COLO668 (cell line): Measurements from ENCODE around the gene FOSL1.
A peak's percentile ranks its signal among the peaks of the same experiment; 100 is the strongest.

Source experiments
- DNase-seq: peaks from one replicate; lab custom pipeline; 2025; ENCODE audit not compliant: unreplicated experiment; lab: John Stamatoyannopoulos, UW

FOSL1 gene

DNA sequence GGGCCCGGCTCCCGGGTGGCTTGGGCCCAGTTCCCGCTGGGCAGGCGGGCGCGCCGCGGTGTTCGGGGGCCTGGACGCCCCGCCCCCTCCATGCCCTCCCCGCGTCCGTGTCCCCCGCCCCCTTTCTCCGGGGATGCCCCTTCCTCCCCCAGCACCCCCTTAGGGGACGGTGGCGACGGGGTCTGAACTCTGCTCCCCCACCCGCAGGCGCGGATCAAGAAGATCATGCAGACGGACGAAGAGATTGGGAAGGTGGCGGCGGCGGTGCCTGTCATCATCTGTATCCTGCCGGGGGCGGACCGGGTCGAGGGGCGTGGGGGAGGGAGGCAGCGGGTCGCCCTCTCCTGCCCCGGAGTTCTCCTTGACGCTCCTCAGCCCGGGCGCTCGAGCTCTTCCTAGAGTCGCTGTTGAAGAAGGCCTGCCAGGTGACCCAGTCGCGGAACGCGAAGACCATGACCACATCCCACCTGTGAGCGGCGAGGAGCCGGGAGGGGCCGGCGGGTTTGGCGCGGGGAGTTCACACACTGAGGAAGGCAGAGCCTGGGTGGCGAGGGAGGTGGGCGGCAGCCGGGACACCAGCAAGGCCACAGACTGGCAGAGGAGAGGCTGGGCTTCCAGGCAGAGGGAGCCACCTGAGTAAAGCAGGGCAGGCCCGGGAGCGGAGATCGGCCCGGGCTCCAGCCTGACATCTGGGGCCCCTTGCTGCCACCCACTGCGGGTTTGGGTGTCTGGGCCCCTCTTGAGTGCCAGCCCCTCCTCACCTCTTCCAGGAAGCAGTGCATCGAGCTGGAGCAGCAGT lies 19.6 kb upstream of the FOSL1 start:
- peak; percentile 49 for DNase-seq

DNA sequence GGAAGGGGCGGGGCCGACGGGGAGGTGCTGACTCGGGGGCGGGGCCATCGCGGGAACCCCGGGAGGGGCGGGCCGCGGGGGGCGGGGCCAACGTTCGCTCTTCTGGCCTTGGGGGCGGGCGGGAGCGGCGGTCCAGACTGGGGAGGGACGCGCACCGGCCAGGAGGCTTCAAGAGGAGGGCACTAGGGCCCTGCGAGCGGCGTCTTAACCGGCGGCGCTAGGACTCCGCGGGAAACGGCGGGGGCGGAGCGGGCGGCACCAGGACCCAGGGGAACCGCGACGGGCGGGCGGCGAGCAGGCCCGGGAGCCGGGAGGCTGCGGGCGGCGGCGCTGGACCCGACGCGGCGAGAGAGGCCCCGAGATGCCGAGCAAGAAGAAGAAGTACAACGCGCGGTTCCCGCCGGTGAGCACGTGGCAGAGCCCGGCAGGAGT lies 19.0 kb upstream of the FOSL1 start, which contains the start of gene DRAP1:
Gene DRAP1, plus strand, starts transcription at position 286 of the 432 bp plus-strand sequence. Its CDS starts 76 bp downstream, at position 362.
- DNase-seq: peak; percentile 99

DNA sequence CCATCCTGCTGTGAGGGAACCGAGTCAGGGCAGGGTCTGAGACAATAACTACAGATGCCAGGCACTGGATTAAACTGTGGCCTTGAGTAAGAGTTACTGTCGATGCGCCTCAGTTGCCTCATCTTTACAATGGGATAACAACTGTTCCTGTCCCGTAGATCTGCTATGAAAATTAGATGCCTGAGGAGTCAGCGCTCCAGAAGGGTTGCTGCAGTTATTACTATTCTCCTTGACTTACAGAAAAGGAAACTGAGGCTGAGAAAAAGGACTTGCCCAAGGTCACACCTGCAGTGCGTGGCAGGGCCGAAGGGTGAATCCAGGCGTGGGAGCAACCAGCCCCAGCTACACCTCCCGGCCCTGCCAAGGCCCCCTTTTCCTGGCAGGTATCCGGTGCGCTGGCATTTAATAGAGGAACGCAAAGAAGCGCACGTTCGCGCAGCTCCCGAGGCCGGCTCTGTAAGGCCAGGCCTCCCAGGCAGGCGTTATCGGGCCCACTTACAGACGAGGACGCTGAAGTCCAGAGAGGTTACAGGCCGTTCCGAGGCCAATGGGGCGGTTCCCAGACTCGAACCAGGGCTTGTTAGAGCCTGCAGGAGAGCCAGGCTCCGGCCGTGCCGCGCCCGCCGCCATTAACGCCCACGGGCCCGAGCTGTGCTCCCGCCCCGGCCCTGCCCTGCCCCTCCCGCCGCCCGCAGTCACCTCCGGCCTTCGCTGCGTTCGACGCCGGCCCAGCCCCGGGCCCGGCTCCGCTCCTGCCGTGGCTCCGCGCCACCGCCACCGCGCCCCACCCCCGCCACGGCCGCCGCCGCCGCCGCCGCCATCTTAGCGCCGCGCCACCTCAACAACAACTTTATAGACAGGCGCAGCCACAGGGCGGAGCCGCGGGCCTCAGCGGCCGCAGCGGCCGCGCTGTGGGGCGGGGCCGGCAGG lies 18.3 kb upstream of the FOSL1 start, which contains the start of gene C11orf68:
Gene C11orf68, minus strand, starts transcription at position 852 of the 930 bp plus-strand sequence. Its CDS starts 31 bp downstream, at position 821.
- peak; percentile 61 for DNase-seq

DNA sequence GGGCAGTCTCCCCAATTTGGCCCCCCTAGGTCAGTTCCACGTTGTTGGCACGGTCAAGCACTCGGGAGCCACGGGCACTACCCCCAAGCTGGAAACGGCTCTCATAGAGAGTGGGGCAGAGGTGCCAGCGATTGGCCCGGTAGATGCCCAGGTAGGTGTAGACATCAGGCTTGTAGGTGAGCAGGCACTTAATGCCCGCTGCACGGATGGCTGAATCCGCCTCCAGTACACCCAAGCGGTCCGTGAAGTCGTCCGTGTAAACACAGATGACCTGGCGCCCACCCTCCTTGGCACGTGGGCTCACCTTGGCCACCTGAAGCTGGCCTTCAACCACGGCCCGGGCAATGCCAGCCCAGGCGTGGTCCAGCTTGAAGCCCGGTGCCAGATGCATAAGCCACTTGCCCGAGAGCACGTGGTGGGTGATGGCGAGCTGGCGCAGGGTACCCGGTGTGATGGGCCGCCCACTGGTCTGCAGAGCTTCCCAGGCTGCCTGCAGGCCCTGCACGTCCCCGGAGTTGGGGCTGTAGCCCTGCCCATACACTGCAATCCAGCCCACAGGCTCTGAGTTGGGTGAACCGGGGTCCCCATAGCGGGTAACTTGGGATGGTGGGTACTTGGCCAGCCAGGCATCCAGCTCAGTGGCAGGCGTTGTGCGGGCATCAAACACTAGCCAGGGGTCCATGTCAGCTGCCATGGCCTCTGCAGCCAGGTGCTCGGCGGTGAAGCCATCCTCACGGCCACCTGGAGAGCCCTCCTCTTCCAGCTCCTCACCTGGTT lies 17.4 kb upstream of the FOSL1 start:
- no peak for DNase-seq

DNA sequence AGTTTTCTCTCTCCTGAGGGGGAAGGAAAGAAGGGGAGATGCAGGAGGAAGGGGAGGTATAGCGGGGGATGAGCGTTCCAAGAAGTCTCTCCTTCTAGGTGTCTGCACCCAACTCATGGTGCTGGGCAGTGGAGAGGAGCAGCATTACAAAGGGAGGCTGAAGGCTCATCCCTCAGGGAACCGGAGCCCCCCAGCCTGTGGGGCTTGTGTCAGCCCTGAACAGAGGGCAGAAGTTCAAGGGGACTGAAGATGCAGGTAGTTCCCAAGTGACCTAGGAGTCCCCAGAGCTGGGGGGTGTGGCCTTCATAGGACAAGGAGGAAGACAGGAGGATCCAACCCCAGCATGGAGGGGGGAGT lies 16.9 kb upstream of the FOSL1 start:
- no peak for DNase-seq

DNA sequence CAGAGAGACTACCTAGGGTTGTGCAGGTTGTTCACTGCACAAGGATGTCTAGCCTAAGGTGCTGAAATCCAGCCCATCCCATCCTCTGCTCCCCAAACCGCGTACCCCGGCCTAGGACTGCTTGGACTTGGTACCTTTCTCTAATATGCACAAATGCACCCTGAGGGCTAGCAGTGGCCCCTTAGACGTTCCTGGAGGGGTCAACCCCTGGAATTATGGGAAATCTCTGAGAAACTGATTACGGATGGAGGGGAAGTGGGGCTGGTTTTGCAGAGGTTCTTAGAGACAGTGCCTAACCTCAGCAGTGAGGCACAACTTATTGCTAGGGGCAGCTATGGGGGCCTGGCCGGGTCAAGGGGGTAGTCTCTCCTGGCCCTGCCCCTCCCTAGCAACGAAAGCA lies 16.2 kb upstream of the FOSL1 start:
- DNase-seq: no peak

DNA sequence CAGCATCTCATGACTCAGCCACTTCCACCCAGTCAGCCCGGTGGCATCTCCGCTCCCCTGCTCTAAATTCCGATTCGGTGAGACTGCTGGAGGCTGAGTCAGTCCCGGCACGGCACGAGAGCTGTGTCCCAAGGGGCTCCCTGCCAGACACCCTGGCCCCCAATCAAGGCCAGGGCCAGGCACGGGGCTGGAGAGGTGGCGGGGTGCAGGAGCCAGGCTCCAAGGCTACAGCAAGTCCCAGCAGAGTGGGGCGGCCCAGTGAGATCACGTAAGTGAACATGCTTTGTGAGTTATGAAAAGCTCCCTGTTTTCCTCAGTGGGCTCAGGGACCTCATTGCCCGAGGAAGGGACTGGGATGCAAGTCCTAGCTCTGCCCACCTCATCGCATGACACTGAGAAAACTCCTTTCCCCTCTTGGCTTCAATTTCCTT lies 15.6 kb upstream of the FOSL1 start:
- DNase-seq: no peak

DNA sequence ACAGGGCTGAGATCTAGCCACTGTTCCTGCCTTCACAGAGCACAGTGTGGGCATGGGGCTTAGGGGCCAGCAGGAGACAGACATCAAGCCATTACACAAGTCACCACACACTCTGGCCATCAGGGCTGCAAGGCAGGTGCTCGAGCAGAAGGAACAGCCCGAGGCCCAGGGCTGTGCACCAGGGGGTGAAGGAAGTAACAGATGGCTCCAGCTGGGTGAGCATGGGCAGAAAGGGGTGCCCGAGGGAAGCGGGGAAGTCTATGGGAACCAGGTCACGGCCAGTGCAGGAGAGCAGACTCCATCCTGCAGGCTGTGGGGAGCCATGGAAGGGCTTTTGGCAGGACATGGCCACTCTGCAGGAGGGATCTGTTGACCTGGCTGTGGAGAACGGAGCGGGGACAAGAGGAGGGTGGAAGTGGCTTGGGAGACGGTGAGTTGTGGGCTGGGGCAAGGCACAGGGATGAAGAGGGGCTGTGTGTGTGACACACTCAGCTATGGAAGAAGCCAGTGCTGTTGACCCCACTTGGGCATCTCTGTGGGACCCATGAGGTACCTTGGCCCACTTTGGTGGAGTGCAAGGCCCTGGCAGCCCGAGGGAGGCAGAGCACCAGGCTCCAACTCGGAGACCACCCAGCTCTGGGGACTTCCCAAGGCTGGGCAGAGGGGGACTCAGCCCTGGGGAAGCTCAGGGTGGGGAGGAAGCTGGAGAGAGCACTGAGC lies 15.1 kb upstream of the FOSL1 start:
- DNase-seq: no peak

DNA sequence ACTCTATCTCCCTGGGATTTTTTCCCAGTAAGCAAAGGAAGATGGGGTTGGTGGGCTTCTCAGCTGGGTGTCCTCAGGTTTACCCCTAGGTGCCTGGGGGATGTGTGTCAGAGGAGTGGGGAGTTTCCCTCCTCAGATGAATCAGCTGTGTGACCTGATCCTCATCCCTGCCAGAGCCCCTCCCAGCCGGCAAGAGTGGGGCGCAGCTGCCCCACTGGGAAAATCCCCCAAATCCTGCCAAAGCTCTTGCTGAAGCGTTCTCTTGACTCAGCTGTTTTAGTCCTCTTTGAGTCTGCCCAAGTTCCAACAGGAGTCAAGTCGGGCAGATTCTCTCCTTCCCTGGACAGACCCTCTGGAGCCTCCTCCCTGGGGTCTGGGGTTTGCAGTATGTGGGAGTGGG lies 12.7 kb upstream of the FOSL1 start:
- DNase-seq: no peak

DNA sequence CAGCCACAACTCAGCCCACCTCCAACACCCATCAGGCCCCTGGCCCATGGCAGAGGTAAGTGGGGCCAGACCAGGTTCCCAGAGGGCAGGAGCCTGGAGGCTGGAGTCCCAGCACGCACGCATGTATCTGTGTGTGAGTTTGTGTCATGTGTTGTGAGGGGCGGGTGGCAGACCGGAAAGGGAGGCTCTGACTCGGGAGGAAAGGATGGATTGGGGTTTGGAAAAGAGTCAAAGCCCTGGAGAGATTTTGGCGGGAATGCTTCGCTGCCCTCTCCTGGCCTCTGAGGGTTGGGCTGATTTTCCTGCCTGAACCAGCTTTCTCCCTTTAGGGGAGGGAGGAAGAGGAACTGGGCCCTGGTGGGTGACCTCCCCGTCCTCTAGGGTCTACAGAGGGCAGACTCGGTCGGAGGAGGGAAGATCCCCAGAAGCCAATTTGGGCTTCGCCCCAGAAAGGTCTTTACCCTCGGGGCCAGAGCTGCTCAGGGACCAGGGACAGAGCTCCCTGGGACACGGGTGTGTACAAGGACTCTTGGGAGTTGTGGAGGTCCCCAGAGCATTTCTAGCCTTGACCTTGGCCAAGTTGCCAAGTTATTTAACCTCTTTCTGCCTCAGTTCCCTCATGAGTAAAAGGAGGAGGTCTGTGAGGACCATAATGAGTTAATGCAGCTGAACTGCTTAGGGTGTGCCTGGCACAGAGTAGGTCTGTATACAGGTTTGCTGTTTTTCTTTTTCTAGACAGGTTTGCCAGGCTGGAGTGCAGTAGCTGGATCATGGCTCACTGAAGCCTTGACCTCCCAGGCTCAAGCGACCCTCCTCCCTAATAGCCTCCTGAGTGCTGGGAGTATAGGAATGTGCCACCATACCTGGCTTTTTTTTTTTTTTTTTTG lies 11.7 kb upstream of the FOSL1 start:
- DNase-seq: peak; percentile 38

DNA sequence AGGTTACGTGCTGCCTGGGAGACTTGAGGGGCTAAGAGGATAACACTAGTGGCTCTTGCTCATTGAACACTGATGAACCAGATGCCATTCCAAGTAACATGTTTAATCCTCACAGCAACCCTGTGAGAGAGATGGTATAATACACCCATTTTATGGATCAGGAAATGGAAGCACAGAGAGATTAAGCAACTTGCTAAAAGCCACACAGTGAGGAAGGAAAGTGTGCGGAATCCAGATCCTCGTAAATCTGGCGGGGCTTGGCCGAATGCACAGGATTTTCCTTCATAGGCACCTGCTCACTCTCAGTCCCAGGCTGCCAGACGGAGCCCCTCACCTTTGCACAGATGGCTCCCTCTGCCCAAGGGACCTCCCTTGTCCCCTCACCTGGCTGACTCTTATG lies 7.7 kb upstream of the FOSL1 start:
- DNase-seq: no peak

DNA sequence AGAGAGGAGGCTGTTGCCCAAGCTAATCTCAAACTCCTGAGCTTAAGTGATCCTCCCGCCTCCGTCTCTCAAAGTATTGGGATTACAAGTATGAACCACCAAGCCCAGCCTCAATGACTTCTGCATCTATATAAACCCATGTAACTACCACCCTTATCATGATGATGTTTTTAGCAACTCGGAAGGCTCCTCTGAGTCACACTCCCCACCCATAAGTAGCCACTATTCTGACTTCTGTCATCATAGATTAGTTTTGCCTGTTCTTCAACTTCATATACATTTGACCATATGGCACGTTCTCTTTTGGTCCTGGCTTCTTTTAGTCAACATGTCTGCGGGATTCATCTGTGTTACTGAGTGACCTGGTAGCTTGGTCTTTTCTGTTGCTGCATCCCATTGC lies 6.4 kb upstream of the FOSL1 start:
- DNase-seq: no peak

DNA sequence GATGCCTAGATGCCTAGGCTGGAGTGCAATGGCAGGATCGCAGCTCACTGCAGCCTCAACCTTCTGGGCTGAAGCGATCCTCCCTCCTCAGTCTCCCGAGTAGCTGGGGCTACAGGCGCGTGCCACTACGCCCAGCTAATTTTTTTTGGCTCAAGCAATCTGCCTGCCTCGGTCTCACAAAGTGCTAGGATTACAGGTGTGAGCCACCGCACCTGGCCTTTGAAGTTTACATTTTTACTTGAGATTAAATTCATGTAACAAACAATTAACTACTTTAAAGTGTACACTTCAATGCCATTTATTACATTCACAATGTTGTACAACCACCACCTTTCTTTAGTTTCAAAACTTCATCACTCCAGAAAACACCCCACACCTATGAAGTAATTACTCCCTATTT lies 3.5 kb upstream of the FOSL1 start:
- no peak for DNase-seq

DNA sequence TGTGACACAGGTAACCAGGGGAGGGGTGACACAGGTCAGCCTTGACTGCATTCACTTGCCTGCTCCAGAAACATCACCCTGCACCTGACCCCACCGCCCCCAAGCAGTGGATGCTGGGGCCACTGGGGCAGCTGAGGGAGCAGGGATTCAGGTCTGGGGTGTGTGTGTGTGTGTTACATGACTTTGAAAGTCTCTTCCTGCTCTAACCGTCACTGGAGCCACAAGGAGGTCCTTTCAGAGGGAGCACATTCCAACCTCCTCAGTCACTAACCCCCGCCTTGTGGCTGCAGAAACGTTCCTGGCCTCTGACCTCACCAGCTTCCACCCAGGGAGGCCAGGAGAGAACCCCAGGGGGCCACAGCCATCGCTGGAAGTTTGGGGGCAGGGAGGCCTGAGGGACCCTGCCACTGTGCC lies 2.9 kb upstream of the FOSL1 start:
- no peak for DNase-seq

DNA sequence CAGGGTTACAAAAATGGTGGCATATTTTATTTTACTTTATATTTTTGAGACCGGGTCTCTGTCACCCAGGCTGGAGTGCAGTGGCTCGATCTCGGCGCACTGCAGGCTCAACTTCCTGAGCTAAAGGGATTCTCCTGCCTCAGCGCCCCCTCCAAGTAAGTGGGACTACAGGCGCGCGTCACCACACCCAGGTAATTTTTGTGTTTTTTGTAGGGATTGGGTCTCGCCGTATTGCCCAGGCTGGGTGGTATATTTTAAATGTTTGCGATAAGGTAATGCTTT lies 652 bp upstream of the FOSL1 start:
- DNase-seq: no peak

DNA sequence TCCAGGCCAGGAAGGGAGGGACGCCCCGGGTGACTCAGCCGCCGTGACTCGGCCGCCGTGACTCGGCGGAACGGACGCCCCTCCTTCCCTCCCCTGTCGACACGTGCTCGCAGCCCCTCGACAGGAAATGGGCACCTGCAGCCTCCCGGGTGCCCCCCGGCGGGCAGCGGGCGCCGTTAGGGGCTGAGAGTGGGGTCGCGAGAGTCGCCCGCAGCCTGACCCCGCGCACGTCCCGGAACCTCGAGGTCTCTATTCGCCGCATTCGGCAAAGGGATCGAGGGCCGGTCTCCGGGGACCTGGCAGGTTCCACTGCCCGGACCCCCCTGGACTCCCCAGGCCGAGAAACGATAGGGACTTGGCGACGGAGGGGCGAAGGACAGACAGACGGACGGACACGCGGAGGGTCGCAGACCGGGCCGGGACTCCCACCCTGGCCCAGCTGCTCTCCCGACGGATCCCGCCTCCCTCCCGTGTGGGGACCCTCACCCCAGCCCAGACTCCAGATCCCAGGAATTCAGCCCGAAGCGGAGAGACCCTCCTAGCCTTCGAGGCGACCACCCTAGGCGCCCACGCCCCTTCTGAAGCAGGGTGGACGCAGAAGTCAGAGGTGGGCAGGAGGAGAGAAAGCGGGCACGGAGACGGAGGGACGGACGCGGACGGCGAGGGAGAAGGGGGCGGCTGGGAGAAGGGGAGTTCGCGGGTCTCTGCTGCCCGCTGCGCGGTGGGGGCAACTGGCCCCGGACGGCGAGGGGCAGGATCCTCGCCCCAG lies 648 bp downstream of the FOSL1 start:
- no peak for DNase-seq

DNA sequence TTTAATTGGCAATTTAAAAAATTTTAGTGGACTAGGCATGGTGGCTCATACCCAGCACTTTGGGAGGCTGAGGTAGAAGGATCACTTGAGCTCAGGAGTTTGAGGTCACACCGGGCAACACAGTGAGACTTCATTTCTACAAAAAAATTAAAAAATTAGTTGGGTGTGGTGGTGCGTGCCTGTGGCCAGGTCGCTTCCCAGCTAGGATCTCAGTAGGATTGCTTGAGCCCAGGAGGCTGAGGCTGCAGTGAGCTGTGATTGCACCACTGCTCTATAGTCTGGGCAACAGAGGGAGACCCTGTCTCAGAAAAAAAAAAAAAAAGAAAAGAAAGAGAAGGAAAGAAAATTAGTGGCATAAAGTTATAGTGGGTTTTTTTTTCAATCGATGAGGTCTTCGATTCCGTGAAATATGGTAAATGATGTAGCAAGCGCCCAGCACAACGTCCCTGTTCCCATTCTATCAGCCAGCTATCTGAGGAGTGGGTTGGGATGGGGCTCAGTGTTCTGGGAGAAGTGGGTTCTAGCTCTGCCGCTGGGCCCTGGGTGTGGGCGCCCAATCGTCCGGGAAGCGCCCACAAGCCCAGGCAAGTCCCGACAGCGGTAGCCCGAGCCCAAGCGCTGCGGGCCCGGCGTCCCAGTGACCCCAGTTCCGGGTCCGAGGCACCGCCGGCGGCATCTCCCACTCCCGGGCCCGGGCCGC lies 1.4 kb downstream of the FOSL1 start:
- DNase-seq: peak; percentile 65

DNA sequence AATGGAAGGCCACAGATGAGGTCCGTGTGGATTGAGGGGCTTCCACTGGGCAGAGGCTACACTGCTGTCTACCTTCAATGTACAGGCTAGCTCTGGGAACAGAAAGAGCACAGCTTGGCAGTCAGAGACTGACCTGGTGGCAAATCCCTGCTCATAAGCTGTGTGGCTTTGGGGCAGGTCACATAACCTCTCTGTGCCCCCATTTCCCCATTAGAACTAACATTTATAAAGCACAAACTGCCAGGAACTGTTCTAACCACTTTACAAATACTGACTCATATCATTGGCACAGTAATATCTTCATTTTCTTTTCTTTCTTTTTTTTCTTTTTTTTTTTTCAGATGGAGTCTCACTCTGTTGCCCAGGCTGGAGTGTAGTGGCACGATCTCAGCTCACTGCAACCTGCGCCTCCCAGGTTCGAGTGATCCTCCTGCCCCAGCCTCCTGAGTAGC lies 3.1 kb downstream of the FOSL1 start:
- DNase-seq: no peak
